Measurements from ENCODE around the gene CCDC60.

DNA sequence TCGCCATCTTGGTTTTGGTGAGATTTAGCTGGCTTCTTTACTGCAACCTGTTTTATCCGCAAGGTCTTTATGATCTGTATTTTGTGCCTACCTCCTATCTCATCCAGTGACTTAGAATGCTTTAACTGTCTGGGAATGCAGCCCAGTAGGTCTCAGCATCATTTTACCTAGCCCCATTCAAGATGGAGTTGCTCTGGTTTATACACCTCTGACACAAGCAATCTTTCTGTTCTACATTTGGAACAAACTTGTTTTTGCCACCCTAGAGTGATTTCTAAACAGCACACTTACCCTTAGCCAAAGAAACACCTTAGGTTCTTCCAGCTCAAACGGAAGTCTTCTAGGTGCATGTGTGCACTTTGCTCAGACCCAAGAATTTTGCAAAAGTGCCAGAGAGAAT lies 122.3 kb downstream of the CCDC60 start:
- TF ChIP-seq CTCF (IDR thresholded peaks at IDR 0.05) (no peak), POLR2A (IDR thresholded peaks at IDR 0.05; ENCODE audit: low read depth) (no peak), EP300 (IDR thresholded peaks at IDR 0.05) (no peak)

All from esophagus muscularis mucosa (tissue), 4 donors.